ENCODE data around the gene GADD45G.

DNA sequence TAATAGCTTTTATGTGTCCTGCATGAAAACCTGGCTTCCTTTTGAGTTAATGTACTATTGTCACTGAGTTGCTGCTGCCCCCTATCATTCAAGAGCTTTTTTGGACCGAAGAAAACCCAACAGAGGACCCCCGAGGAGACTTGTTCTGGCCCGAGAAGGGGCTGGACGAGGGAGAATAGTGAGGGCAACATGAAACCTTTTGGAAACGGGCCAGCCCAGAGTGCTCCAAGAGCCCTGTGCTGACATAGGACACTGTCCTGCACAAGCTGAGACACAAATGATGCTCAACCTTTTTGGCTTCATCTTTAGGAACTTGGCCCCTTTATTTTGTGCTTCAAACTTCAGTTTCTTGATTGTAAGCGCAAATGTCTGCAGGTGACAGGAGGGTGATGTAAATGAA, 4.0 kb upstream of the GADD45G start:
- TF ChIP-seq, protein P1, sequence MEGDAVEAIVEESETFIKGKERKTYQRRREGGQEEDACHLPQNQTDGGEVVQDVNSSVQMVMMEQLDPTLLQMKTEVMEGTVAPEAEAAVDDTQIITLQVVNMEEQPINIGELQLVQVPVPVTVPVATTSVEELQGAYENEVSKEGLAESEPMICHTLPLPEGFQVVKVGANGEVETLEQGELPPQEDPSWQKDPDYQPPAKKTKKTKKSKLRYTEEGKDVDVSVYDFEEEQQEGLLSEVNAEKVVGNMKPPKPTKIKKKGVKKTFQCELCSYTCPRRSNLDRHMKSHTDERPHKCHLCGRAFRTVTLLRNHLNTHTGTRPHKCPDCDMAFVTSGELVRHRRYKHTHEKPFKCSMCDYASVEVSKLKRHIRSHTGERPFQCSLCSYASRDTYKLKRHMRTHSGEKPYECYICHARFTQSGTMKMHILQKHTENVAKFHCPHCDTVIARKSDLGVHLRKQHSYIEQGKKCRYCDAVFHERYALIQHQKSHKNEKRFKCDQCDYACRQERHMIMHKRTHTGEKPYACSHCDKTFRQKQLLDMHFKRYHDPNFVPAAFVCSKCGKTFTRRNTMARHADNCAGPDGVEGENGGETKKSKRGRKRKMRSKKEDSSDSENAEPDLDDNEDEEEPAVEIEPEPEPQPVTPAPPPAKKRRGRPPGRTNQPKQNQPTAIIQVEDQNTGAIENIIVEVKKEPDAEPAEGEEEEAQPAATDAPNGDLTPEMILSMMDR (IDR thresholded peaks at IDR 0.05; ENCODE audit: insufficient read depth, low read depth, low read length), result no peak
- no peak for TF ChIP-seq EZH2 (IDR thresholded peaks at IDR 0.05; ENCODE audit: insufficient read depth, low read length)

All from astrocyte (in vitro differentiated cells and primary cell).